GM18907 (cell line): ENCODE results near the gene IGFLR1.

Experiments
- ATAC-seq: cut with Tn5 transposase; IDR thresholded peaks from one replicate; pipeline ENCODE4 v1.9.1; 2021; ENCODE audit warnings: mild to moderate bottlenecking, moderate library complexity; ENCODE audit not compliant: unreplicated experiment

Gene IGFLR1

DNA sequence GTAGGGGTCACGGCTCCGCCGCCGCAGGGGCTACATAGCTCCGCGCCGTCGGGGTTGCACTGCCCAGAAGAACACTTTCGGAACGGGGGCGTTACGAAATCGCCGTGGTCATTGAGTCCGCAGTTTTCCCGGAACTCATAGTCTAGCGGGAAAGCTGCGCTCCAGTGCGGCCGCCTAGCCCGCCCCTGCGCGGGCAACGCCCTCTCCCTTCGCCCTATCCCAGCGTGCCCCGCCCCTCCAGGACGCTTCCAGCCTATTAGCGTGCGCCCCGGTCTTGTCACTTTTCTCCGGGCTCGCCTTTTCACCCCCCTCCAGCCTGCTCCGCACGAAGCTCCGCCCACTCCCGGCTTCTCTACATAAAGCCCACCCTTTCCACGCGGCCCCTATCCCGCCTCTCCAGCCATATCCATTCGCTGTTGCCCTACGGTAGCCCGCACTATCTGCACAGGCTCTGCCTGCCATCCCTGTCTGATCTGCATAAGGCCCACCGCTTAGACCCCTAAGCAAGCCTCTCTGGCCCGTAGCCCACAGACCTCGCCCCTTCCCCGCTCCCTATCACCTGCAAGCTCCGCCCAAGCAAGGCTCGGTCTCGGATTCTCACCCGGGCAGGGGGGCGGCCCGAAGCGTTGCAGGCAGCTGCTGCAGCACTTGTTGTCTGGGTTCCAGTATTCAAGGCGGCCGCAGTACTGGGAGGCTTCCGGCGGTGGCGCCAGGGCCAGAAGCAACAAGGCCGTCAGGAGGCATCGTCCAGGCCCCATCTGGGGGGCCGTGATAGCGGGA is 1.6 kb downstream of the IGFLR1 start:
- ATAC-seq = peak; percentile 56

DNA sequence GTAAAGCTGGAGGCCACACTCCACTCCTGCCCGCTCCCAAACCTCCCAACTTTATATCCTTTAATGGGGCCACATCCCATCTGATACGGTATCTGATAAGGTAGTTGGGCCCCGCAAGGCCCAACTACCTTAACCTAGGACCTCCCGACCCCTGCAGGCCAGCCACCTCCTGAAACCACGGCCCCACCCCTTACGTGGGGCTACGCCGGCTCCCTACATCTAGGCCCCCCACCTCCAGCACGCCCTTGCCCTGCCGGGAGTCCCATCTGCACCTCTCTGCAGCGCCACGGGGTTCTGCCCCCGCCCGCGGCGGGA is 2.2 kb downstream of the IGFLR1 start:
- ATAC-seq = no peak

DNA sequence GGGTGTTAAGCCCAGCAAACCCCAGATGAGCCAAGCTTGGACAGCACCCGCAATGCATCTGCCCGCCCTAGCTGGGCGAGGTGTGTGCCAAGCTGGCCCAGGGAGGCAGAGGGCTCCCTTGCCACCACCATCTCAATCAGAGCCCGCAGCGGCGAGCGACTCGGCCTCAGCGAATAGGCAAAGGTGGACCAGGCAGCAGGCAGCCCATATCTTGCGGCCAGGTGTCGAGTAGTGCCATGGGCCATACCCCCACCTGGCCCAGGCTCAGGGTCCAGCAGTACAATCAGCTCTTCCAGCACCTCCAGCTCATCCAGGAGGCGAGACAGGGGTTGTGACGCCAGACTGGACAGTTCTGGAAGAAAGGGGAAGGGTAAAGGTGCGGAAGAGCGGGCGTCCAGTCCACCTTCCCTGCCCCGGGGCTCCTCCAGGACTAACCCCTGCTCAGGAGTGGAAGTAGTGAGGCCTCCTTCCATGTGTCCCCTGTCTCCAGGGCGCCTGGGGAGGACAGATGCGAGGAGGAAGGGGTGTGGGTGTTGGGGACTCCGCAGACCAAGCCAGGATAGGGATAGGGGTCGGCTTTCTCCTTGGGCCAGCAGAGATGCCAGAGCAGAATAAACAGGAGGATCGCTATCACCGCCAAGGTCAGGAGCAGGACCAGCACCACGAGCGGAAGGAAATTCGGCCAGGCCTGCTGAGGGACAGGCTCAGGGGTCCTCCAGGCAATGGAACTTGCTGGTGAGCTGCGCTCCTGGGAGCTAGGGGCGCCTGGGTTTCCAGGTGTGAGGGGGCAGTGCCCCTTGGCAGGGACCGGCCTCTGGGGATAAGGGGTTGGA is 2.8 kb downstream of the IGFLR1 start:
- ATAC-seq = no peak

DNA sequence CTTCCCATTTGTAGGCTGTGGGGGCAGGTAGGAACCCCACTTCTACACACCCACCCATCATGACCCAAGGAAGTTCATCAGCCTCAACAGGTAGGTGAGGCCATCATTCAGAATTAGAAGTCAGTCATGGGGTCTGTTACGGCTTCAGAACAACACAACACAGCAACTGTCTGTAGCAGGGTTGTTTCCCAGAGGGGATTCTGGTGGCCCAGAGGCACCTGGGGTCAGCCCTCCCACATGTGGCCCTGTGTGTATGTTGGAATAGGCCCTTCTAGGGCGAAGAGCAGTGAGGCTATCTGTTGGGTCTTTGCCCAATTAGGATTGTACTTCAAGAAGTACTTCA is 3.4 kb downstream of the IGFLR1 start:
- no peak for ATAC-seq

DNA sequence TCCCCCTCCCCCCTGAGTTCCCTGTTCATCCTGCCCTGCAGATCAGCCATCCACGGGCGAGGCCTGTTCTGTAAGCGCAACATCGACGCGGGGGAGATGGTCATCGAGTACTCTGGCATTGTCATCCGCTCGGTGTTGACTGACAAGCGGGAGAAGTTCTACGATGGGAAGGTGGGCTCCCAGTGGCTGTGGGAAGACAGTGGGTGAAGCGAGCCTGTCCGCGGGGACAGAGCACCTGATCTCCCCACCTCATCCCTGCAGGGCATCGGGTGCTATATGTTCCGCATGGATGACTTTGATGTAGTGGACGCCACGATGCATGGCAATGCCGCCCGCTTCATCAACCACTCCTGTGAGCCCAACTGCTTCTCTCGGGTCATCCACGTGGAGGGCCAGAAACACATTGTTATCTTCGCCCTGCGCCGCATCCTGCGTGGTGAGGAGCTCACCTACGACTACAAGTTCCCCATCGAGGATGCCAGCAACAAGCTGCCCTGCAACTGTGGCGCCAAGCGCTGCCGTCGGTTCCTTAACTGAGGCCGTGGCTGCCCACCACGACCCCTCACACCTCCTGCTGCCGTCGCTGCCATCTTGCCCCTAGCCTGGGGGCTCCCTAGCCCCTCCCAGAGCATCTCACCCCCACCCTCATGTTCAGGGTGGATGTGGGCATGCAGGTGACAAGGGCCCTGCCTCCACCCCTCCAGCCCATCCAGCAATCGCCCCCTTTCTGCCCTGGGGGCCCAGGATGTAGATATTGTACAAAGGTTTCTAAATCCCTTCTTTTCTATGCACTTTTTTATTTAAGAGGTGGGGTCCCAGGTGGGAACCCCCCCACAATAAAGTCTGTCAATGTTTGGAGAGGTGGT is 4.0 kb downstream of the IGFLR1 start:
- ATAC-seq = no peak

DNA sequence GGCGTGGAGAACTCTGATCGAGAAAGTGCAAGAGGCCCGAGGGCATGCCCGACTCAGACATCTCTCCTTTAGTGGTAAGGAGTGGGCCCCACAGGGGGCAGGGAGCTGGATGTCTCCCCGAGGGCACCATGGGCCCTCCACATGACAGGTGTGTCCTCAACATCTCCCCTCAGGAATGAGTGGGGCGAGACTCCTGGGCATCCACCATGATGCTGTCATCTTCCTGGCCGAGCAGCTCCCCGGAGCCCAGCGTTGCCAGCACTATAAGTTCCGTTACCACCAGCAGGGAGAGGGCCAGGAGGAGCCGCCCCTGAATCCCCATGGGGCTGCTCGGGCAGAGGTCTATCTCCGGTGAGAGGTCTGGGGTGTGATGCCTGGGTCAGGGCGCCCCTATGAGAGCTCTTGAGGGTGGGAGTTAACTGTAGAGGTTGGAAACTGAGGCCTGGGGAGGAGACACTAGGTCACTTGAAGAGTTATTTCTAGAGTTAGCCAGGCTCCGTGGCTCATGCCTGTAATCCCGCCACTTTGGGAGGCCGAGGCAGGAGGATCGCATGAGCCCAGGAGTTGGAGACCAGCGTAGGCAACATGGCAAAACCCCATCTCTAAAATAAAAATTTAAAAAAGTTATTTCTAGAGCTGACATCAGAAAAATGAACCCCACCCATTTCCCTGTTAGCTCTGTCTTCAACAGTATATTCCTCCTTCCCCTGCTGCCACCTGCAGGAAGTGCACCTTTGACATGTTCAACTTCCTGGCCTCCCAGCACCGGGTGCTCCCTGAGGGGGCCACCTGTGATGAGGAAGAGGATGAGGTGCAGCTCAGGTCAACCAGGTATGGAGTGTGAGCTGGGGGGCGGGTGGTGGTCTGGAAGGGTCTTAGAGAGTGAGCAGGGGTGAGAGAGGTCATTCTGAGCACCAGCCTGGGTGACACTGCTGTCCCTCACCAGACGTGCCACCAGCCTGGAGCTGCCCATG is 5.1 kb downstream of the IGFLR1 start:
- ATAC-seq = no peak

DNA sequence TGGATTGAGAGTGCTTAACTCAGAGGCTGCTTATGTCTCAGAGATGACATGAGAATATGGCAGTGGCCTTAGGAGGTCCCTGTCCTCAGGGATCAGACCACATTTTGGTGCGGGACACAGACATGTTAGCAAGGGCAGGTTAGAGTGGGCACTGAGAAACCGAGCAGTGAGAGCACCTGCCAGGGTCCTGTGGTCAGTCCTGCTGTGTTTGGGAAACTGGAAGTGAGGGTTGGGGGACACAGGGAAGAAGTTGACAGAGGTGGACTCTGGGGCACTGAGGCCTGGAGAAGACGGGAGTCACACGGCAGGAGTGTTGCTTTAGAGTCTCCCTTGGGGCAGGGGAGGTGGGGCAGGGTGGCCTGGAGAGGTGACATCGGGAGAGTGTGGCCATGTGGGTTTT is 7.4 kb downstream of the IGFLR1 start:
- no peak for ATAC-seq

DNA sequence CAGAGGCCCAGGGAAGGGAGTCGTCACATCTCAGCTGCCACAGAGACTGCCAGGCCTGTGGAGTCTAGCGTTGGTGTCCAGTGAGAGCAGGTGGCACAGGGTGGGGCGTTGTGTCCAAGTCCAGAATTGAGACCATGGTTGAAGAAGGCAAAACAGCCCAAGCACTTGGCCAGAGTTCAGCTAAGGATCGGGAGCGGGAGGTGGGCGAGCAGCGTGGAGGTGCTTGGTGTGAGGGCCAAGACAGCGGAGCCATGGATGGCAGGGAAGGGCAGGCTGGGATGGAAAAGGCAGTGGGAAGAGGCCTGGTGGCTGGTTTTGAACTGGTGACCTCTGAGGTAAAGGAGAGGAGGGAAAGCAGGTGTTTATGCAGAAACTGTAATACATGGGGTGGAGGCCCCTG is 8.0 kb downstream of the IGFLR1 start:
- no peak for ATAC-seq

DNA sequence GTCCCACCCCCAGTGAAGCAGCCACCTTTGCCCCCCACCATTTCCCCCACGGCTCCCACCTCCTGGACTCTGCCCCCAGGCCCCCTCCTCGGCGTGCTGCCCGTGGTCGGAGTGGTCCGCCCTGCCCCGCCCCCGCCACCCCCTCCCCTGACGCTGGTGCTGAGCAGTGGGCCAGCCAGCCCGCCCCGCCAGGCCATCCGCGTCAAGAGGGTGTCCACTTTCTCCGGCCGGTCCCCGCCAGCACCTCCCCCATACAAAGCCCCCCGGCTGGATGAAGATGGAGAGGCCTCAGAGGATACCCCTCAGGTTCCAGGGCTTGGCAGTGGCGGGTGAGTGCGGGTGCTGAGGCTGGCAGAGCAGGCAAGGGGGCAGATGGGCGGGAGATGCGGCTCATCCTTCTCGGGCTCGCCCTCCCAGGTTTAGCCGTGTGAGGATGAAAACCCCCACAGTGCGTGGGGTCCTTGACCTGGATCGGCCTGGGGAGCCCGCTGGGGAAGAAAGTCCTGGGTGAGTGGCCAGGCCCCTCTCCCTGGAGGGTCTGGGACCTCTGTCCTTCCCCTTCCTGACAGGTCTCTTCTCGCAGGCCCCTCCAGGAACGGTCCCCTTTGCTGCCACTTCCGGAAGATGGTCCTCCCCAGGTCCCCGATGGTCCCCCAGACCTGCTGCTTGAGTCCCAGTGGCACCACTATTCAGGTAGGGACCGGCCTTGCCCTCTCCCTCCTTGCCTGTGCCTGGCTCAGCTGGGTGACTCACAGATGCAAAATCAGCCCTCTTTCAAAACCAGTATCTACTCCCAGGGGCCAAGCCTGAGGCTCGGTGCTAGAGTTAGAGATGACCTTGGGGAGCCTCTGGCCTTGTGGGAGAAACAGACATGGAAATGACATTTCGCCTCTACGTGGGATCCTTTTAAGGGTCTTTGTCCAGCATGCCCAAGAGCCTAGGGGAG is 8.8 kb downstream of the IGFLR1 start:
- no peak for ATAC-seq

DNA sequence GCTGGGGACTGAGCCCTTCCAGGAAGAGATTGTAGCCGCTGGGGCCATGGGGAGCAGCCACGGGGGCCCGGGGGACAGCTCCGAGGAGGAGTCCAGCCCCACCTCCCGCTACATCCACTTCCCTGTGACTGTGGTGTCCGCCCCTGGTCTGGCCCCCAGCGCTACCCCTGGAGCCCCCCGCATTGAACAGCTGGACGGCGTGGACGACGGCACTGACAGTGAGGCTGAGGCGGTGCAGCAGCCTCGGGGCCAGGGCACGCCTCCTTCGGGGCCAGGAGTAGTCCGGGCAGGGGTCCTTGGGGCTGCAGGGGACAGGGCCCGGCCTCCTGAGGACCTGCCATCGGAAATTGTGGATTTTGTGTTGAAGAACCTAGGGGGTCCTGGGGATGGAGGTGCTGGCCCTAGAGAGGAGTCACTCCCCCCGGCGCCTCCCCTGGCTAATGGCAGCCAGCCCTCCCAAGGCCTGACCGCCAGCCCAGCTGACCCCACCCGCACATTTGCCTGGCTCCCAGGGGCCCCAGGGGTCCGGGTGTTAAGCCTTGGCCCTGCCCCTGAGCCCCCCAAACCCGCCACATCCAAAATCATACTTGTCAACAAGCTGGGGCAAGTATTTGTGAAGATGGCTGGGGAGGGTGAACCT is 9.6 kb downstream of the IGFLR1 start:
- no peak for ATAC-seq

DNA sequence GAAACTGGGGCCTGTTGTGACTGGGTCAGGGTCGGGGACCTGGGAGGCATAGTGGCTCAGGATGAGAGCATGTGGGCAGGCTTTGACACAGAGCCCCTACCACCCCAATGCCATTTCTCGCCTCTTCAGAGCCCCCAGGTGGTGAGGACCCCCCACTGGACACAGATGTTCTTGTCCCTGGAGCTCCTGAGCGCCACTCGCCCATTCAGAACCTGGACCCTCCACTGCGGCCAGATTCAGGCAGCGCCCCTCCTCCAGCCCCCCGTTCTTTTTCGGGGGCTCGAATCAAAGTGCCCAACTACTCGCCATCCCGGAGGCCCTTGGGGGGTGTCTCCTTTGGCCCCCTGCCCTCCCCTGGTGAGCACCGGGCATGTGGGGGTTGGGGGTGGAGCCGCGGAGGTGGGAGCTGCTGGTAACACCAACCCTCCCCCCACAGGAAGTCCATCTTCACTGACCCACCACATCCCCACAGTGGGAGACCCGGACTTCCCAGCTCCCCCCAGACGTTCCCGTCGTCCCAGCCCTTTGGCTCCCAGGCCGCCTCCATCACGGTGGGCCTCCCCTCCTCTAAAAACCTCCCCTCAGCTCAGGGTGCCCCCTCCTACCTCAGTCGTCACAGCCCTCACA is 10.4 kb downstream of the IGFLR1 start:
- ATAC-seq = no peak

DNA sequence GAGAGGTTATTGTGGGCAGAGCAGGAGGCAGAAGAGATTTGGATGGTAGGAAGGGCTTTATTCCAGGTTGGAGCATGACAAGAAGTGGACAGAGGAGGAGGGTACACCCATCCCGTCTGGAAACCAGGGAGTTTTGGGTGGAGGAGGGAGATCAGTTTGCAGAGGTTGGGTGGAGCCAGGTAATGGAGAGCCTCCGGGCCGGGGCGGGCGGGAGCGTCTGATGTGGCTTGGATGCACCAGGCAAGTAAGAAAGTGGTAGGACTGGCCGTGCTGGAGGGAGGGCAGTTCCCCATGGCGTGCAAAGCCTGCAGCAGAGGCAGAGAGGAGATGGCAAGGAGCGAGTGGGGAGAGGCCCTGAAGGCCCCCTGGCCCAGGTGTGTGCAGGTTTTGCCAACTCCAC is 10.9 kb downstream of the IGFLR1 start:
- no peak for ATAC-seq

DNA sequence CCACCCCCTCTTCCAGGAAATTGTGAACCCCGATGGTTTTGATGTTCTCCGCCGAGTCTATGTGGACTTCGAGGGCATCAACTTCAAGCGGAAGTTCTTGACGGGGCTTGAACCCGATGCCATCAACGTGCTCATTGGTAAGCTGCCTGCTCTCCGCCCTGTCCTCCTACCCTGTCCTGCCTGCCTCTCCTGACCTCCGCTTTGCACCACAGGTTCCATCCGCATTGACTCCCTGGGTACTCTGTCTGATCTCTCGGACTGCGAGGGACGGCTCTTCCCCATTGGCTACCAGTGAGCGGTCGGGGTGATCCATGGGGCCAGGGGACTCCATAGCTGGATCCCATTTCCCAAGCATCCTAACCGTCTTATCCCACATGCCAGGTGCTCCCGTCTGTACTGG is 11.9 kb downstream of the IGFLR1 start:
- no peak for ATAC-seq

DNA sequence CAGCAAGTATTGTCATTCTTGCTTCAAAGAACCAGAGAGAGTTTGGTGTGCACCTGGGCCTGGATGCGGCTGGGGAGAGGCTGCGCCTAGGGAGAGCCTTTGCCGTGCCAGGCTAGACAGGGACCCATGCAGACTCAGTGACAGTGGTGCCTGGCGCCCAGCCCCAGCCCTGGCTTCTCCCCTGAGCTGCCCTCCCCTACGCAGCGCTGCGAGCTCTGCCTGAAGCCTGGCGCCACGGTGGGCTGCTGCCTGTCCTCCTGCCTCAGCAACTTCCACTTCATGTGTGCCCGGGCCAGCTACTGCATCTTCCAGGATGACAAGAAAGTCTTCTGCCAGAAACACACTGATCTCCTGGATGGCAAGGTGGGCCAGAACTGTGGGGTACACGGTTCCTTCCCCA is 12.5 kb downstream of the IGFLR1 start:
- no peak for ATAC-seq

DNA sequence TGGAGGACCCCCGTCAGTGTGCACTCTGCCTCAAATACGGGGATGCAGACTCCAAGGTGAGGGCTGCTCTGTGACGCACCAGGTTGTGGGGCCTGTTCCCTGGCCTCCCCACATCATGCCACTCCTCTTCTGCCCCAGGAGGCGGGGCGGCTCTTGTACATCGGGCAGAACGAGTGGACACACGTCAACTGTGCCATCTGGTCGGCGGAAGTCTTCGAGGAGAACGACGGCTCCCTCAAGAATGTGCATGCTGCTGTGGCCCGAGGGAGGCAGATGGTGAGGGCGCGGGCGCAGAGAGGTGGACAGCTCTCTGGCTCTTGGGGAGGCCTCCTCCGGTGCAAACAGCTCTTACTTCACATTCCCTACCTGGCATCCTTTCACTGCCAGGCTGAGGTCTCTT is 13.2 kb downstream of the IGFLR1 start:
- no peak for ATAC-seq

DNA sequence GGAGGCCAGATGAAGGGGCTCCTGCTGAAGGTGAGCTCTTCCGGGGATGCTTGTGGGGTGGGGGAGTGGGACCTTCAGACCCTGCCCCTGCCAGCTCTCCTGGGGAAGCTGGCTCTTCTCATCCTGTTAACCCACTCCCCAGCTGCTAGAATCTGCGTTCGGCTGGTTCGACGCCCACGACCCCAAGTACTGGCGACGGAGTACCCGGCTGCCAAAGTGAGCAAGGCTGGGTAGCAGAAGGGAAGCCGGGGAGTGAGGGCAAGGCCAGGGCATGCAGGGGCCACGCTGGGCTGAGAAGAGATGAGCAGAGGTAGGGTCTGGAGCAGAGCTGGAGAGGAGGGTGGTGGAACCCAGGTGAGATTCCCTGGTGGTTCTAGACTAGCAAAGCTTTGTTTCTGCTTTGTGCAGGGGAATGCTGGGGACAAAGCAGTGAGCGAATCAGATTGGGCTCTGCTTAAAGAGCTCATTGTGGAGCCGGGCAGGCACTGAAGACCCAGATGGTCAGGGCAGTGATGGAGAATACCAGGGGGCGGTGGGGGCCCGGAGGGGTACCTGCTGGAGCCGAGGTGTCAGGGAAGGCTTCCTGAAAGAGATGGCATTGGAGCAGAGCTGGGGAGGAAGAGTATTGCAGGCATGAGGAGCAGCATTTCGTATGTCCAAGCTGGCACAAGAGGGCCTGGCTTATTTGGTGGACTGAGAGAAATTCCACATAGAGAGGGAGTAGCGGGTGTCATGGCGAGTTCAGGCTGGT is 14.1 kb downstream of the IGFLR1 start:
- ATAC-seq = no peak

DNA sequence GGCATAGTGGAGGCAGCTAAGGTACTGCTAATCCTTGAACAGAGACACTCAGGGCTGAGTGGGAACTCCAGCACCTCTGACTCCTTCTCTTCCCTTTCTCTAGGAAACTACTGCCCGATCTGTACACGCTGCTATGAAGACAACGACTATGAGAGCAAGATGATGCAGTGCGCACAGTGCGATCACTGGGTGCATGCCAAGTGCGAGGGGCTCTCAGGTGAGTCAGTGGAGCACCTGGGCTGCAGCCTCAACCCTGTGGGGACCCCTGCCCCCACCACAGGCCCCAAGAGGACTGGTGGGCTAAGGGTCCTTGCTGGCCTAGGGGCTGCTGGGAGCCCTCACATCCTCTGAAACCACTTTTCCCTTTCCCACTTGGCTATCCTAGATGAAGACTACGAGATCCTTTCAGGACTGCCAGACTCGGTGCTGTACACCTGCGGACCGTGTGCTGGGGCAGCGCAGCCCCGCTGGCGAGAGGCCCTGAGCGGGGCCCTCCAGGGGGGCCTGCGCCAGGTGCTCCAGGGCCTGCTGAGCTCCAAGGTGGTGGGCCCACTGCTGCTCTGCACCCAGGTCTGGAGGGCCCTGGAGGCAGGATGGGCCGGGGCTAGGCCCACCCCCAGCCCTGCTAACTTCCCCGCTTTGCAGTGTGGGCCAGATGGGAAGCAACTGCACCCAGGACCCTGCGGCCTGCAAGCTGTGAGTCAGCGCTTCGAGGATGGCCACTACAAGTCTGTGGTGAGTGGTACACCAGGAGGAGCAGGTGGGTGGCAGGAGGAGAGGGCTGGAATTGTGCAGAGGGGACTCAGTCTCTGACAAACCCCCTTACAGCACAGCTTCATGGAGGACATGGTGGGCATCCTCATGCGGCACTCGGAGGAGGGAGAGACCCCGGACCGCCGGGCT is 14.9 kb downstream of the IGFLR1 start:
- ATAC-seq = no peak
